Panc1 (cell line): ENCODE measurements around the gene MOB2.

Source experiments
- POLR2AphosphoS5 ChIP-seq: IDR thresholded peaks from 2 replicates; pipeline ENCODE4 v1.6.1; 2012; ENCODE audit warnings: mild to moderate bottlenecking, low read depth, low read length, moderate library complexity
- REST ChIP-seq, 2 experiments: IDR thresholded peaks; 2 replicates each; pipeline ENCODE4 v1.6.1; 2011 to 2012; ENCODE audit warnings: low read depth in 2 of 2, control low read depth in 1 of 2, low read length in 1 of 2, mild to moderate bottlenecking in 1 of 2, moderate library complexity in 1 of 2; ENCODE audit not compliant: insufficient read depth in 1 of 2
- SIN3A ChIP-seq: IDR thresholded peaks from 2 replicates; pipeline ENCODE4 v1.6.1; 2012; ENCODE audit warnings: low read depth, mild to moderate bottlenecking, low read length, moderate library complexity, borderline replicate concordance; ENCODE audit not compliant: insufficient read depth
- TCF7L2 ChIP-seq: IDR thresholded peaks from 2 replicates; pipeline ENCODE4 v1.6.1; 2011; ENCODE audit warnings: mild to moderate bottlenecking, low read depth, low read length, inconsistent platforms
- TF ChIP-seq, protein P1 (sequence below): fragments of 450-650 bp; IDR thresholded peaks from 2 replicates; pipeline ENCODE4 v1.5.1; 2017; ENCODE audit warnings: mild to moderate bottlenecking

GRCh38 chr11:1502954-1503707, 16.6 kb upstream of the MOB2 start:
- no peak for TF ChIP-seq SIN3A
- TF ChIP-seq, protein P1, sequence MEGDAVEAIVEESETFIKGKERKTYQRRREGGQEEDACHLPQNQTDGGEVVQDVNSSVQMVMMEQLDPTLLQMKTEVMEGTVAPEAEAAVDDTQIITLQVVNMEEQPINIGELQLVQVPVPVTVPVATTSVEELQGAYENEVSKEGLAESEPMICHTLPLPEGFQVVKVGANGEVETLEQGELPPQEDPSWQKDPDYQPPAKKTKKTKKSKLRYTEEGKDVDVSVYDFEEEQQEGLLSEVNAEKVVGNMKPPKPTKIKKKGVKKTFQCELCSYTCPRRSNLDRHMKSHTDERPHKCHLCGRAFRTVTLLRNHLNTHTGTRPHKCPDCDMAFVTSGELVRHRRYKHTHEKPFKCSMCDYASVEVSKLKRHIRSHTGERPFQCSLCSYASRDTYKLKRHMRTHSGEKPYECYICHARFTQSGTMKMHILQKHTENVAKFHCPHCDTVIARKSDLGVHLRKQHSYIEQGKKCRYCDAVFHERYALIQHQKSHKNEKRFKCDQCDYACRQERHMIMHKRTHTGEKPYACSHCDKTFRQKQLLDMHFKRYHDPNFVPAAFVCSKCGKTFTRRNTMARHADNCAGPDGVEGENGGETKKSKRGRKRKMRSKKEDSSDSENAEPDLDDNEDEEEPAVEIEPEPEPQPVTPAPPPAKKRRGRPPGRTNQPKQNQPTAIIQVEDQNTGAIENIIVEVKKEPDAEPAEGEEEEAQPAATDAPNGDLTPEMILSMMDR, result no peak
- TF ChIP-seq POLR2AphosphoS5, result no peak
- no peak for TF ChIP-seq REST (IDR thresholded peaks at IDR 0.05; ENCODE audit: insufficient read depth in 1 of 2, low read depth in 2 of 2, low read length in 1 of 2)
- no peak for TF ChIP-seq TCF7L2
